ENCODE measurements around the gene PSIP1. TPM values are rescaled to one million over a fixed set of nuclear protein-coding genes. Genes with fewer than 3 reads are reported as not detected.
"Not testable (repeated sequence)": the region's sequence is repeated elsewhere in the genome, so short reads cannot be mapped to it uniquely, and the experiment has no call there.

PSIP1 gene
- total and polyA plus RNA-seq, 2 experiments from 2014 or later = 35.1 to 37.3 TPM

DNA sequence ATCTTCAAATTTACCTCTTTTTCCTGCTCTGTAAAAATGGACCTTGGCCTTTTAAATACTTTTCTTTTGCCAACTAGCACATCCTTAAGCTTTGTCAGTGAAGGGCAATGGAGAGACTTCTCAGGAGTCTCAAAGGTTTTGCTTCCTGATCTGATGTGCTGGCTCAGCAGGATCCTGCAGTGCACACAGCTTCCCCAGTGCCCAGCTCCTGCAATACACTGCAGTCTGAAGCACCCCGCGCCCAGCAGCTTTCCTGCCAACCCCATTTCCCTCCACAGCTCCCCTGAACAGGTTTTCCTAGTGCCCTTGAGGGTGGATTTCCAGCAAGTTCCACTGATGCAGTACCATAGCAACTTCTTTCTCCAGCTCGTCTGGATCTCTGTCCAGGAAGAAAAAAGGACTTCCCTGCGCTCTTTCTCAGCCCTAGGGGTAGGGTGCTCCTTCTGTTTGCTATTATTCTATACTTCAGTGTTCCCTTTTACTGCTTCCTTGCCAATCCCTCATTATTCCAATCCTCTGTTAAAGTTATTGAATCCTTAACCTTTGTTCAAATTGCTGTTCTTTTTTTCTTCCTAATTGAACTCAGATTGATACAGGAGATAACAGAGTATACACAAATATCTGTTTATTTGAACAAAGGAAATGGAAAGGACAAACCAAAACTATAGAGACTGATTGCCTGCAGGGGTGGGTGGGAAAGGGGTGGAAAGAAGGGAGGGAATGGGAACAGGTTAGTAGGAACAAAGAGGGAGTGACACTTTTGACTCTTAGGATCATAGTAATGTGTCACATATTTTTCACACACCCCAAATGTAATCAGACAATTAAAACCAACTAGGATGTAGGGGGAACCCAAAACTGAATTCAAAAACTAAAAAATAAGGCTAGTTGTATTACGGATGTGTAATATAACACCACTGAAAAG is 79.6 kb downstream of the PSIP1 start:
- no peak overlapping the region for H2AFZ ChIP-seq
- H3K4me2 ChIP-seq = peak overlapping the region; percentile 28
- H3K9me3 ChIP-seq (ENCODE audit: low read depth) = no peaks in the 10 kb centered on the region
- H3K4me1 ChIP-seq (ENCODE audit: insufficient read depth) = peaks cover 10% of the 10 kb centered on the region
- WGBS (ENCODE audit: low lambda C conversion rate, missing lambda C conversion rate) = 63% methylated on average over 5 of the region's 5 CpGs
- H3K4me3 ChIP-seq = no peak overlapping the region
- peak overlapping the region; percentile 15 for H3K27ac ChIP-seq
- no peaks in the 10 kb centered on the region for H4K20me1 ChIP-seq (ENCODE audit: insufficient read depth, poor library complexity, severe bottlenecking)
- H3K79me2 ChIP-seq = peaks cover 88% of the 10 kb centered on the region
- no peaks in the 10 kb centered on the region for H3K36me3 ChIP-seq (replicated peaks; ENCODE audit: insufficient read depth, low read depth)
- peak; percentile 42 for DNase-seq (ENCODE audit: low spot score)
- no peaks in the 10 kb centered on the region for H3K9me2 ChIP-seq (replicated peaks; ENCODE audit: insufficient read depth)
- TF ChIP-seq, protein P1, sequence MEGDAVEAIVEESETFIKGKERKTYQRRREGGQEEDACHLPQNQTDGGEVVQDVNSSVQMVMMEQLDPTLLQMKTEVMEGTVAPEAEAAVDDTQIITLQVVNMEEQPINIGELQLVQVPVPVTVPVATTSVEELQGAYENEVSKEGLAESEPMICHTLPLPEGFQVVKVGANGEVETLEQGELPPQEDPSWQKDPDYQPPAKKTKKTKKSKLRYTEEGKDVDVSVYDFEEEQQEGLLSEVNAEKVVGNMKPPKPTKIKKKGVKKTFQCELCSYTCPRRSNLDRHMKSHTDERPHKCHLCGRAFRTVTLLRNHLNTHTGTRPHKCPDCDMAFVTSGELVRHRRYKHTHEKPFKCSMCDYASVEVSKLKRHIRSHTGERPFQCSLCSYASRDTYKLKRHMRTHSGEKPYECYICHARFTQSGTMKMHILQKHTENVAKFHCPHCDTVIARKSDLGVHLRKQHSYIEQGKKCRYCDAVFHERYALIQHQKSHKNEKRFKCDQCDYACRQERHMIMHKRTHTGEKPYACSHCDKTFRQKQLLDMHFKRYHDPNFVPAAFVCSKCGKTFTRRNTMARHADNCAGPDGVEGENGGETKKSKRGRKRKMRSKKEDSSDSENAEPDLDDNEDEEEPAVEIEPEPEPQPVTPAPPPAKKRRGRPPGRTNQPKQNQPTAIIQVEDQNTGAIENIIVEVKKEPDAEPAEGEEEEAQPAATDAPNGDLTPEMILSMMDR (IDR thresholded peaks at IDR 0.05; ENCODE audit: poor library complexity) = no peak
- no peak for TF ChIP-seq EZH2phosphoT487 (IDR thresholded peaks at IDR 0.05; ENCODE audit: low read depth, severe bottlenecking, unreplicated experiment)
- no peak for TF ChIP-seq EZH2 (IDR thresholded peaks at IDR 0.05; ENCODE audit: borderline replicate concordance)
- no peaks in the 10 kb centered on the region for H3K27me3 ChIP-seq

DNA sequence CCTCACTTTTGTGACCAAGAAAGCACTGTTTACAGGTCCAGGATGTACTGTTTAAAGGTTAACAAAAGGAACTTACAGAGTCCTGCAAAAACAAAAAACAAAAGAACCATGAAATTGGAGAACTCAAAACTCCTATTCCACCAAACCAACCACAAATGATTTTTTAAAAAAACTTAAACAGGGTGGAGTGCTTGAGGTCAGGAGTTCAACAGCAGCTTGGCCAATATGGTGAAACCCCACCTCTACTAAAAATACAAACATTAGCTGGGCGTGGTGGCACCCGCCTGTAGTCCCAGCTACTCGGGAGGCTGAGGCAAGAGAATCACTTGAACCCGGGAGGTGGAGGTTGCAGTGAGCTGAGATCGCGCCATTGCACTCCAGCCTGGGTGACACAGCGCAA is 83.1 kb downstream of the PSIP1 start:
- H4K20me1 ChIP-seq (ENCODE audit: insufficient read depth, poor library complexity, severe bottlenecking); H3K9me2 ChIP-seq (replicated peaks; ENCODE audit: insufficient read depth); H3K27me3 ChIP-seq; H3K9me3 ChIP-seq (ENCODE audit: low read depth); H3K27ac ChIP-seq; H2AFZ ChIP-seq; H3K4me3 ChIP-seq; H3K4me2 ChIP-seq; H3K36me3 ChIP-seq (replicated peaks; ENCODE audit: insufficient read depth, low read depth); DNase-seq (ENCODE audit: low spot score): not testable (repeated sequence)
- WGBS (ENCODE audit: low lambda C conversion rate, missing lambda C conversion rate) = 97% methylated on average over 7 of the region's 7 CpGs
- Histone ChIP-seq H3K4me1 (ENCODE audit: insufficient read depth) (peaks cover 13% of the 10 kb centered on the region), H3K79me2 (peaks cover 94% of the 10 kb centered on the region)

DNA sequence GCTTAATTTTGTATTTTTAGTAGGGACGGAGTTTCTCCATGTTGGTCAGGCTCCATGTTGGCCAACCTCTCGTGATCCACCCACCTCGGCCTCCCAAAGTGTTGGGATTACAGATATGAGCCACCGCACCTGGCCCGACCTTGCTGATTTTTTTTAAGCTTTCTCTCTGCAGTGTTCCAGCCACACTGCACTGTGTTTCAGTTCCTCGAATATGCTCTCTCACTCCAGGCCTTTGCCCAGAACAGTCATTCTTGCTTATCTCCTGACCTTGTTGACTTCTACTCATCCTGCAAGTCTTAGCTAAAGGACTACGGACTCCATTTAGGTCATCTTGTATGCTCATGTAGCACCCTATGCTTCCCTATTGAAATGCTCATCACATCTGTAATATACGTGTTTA is 84.8 kb downstream of the PSIP1 start:
- no peaks in the 10 kb centered on the region for H3K9me3 ChIP-seq (ENCODE audit: low read depth)
- H4K20me1 ChIP-seq (ENCODE audit: insufficient read depth, poor library complexity, severe bottlenecking) = no peaks in the 10 kb centered on the region
- H3K4me2 ChIP-seq = no peak overlapping the region
- WGBS (ENCODE audit: low lambda C conversion rate, missing lambda C conversion rate) = 87% methylated on average over 8 of the region's 8 CpGs
- no peak for TF ChIP-seq EZH2phosphoT487 (IDR thresholded peaks at IDR 0.05; ENCODE audit: low read depth, severe bottlenecking, unreplicated experiment)
- no peak for TF ChIP-seq EZH2 (IDR thresholded peaks at IDR 0.05; ENCODE audit: borderline replicate concordance)
- TF ChIP-seq, protein P1 (IDR thresholded peaks at IDR 0.05; ENCODE audit: poor library complexity) = no peak
- no peaks in the 10 kb centered on the region for H3K27me3 ChIP-seq
- no peaks in the 10 kb centered on the region for H3K36me3 ChIP-seq (replicated peaks; ENCODE audit: insufficient read depth, low read depth)
- no peak overlapping the region for H3K27ac ChIP-seq
- H3K79me2 ChIP-seq = peaks cover 79% of the 10 kb centered on the region
- peaks cover 10% of the 10 kb centered on the region for H3K4me1 ChIP-seq (ENCODE audit: insufficient read depth)
- H3K9me2 ChIP-seq (replicated peaks; ENCODE audit: insufficient read depth) = no peaks in the 10 kb centered on the region
- no peak overlapping the region for H3K4me3 ChIP-seq
- DNase-seq (ENCODE audit: low spot score) = no peak
- no peak overlapping the region for H2AFZ ChIP-seq

GRCh38 chr9:15423231-15423985 is 87.4 kb downstream of the PSIP1 start:
- DNase-seq (ENCODE audit: low spot score) = peak; percentile 32
- Histone ChIP-seq H3K36me3 (replicated peaks; ENCODE audit: insufficient read depth, low read depth) (no peaks in the 10 kb centered on the region), H3K4me2 (peak overlapping the region; percentile 76), H3K4me1 (ENCODE audit: insufficient read depth) (peaks cover 3% of the 10 kb centered on the region), H4K20me1 (ENCODE audit: insufficient read depth, poor library complexity, severe bottlenecking) (no peaks in the 10 kb centered on the region), H3K27ac (peak overlapping the region; percentile 78), H3K27me3 (no peaks in the 10 kb centered on the region), H2AFZ (peak overlapping the region; percentile 83), H3K9me2 (replicated peaks; ENCODE audit: insufficient read depth) (no peaks in the 10 kb centered on the region), H3K4me3 (peak overlapping the region; percentile 91), H3K79me2 (peaks cover 56% of the 10 kb centered on the region), H3K9me3 (ENCODE audit: low read depth) (no peaks in the 10 kb centered on the region)
- 1% methylated on average over 18 of the region's 18 CpGs for WGBS (ENCODE audit: low lambda C conversion rate, missing lambda C conversion rate)
- TF ChIP-seq, protein P1 (IDR thresholded peaks at IDR 0.05; ENCODE audit: poor library complexity) = peak; percentile 37
- TF ChIP-seq EZH2 (IDR thresholded peaks at IDR 0.05; ENCODE audit: borderline replicate concordance) = no peak
